NCI-H460 (cell line): Measurements from ENCODE around the gene SDCCAG8. TPM values are rescaled to one million over a fixed set of nuclear protein-coding genes. Genes with fewer than 3 reads are reported as not detected.

Experiments
- DNase-seq: peaks from one replicate; pipeline ENCODE4 v3.0.0-alpha.2; 2016; ENCODE audit warnings: low read depth; ENCODE audit errors: extremely low read depth
- total RNA-seq: library from RNA; depleted of rRNA; stranded (reverse); fragments of >200 nt; shearing (Covaris generic); gene quantifications from 2 replicates; pipeline ENCODE4 v1.2.3, GENCODE V29; 2014

Gene SDCCAG8
- total RNA-seq, 1 experiment from 2014 or later = 30.1 TPM

- no peak for DNase-seq
Observed at GRCh38 chr1:243475966-243476365, 220.1 kb downstream of the SDCCAG8 start.

GRCh38 chr1:243477731-243478290 lies 222.0 kb downstream of the SDCCAG8 start:
- no peak for DNase-seq

GRCh38 chr1:243481101-243481500 lies 225.3 kb downstream of the SDCCAG8 start:
- DNase-seq = no peak

GRCh38 chr1:243482141-243483022 lies 226.5 kb downstream of the SDCCAG8 start:
- no peak for DNase-seq

GRCh38 chr1:243483071-243483771 lies 227.4 kb downstream of the SDCCAG8 start:
- no peak for DNase-seq

- DNase-seq = no peak
Observed at GRCh38 chr1:243483952-243484351, 228.1 kb downstream of the SDCCAG8 start.

- DNase-seq = no peak
Observed at GRCh38 chr1:243487036-243487648, 231.3 kb downstream of the SDCCAG8 start.

- DNase-seq = no peak
Observed at GRCh38 chr1:243487649-243488227, 231.9 kb downstream of the SDCCAG8 start.

GRCh38 chr1:243488459-243489157 lies 232.8 kb downstream of the SDCCAG8 start:
- no peak for DNase-seq

GRCh38 chr1:243489158-243489527 lies 233.3 kb downstream of the SDCCAG8 start:
- DNase-seq = no peak

- DNase-seq = no peak
Observed at GRCh38 chr1:243489681-243490546, 234.1 kb downstream of the SDCCAG8 start.

GRCh38 chr1:243490748-243491686 lies 235.2 kb downstream of the SDCCAG8 start:
- no peak for DNase-seq

- no peak for DNase-seq
Observed at GRCh38 chr1:243493156-243494129, 237.6 kb downstream of the SDCCAG8 start.

GRCh38 chr1:243494741-243495431 lies 239.0 kb downstream of the SDCCAG8 start:
- DNase-seq = no peak

- DNase-seq = no peak
Observed at GRCh38 chr1:243495442-243496186, 239.8 kb downstream of the SDCCAG8 start.
